Measurements from ENCODE around the gene RABL2A. TPM values are rescaled to one million over a fixed set of nuclear protein-coding genes. Genes with fewer than 3 reads are reported as not detected.
"Not testable (repeated sequence)": the region's sequence is repeated elsewhere in the genome, so short reads cannot be mapped to it uniquely, and the experiment has no call there.

RABL2A gene
- total RNA-seq, 1 experiment from 2014 or later, result 29.6 TPM

- intact Hi-C loops (cut with micrococcal nuclease; ENCODE audit: unreplicated experiment); BruUV-seq (replicated peaks); H3K27ac Mint-ChIP-seq (ENCODE audit: unreplicated experiment); H3K9me3 Mint-ChIP-seq (ENCODE audit: low read depth, unreplicated experiment); H3K27me3 Mint-ChIP-seq (ENCODE audit: unreplicated experiment); CTCF ChIA-PET; H3K4me1 Mint-ChIP-seq (ENCODE audit: low read depth, unreplicated experiment): not testable (repeated sequence)
- peak; percentile 42 for DNase-seq
- TF ChIP-seq, protein P1, sequence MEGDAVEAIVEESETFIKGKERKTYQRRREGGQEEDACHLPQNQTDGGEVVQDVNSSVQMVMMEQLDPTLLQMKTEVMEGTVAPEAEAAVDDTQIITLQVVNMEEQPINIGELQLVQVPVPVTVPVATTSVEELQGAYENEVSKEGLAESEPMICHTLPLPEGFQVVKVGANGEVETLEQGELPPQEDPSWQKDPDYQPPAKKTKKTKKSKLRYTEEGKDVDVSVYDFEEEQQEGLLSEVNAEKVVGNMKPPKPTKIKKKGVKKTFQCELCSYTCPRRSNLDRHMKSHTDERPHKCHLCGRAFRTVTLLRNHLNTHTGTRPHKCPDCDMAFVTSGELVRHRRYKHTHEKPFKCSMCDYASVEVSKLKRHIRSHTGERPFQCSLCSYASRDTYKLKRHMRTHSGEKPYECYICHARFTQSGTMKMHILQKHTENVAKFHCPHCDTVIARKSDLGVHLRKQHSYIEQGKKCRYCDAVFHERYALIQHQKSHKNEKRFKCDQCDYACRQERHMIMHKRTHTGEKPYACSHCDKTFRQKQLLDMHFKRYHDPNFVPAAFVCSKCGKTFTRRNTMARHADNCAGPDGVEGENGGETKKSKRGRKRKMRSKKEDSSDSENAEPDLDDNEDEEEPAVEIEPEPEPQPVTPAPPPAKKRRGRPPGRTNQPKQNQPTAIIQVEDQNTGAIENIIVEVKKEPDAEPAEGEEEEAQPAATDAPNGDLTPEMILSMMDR (IDR thresholded peaks at IDR 0.05; ENCODE audit: unreplicated experiment), result peak; percentile 62
- Mint-ChIP-seq H3K4me3 (ENCODE audit: low read depth, unreplicated experiment) (peak overlapping the region; percentile 19), H3K36me3 (ENCODE audit: insufficient read depth, unreplicated experiment) (peaks cover 13% of the 10 kb centered on the region)
Observed at GRCh38 chr2:113602040-113602769, 24.9 kb upstream of the RABL2A start.

- Mint-ChIP-seq H3K4me3 (ENCODE audit: low read depth, unreplicated experiment) (peak overlapping the region; percentile 95), H3K9me3 (ENCODE audit: low read depth, unreplicated experiment) (no peaks in the 10 kb centered on the region), H3K27ac (ENCODE audit: unreplicated experiment) (peak overlapping the region; percentile 68), H3K27me3 (ENCODE audit: unreplicated experiment) (no peaks in the 10 kb centered on the region), H3K4me1 (ENCODE audit: low read depth, unreplicated experiment) (peaks cover 7% of the 10 kb centered on the region), H3K36me3 (ENCODE audit: insufficient read depth, unreplicated experiment) (peaks cover 13% of the 10 kb centered on the region)
- TF ChIP-seq, protein P1 (IDR thresholded peaks at IDR 0.05; ENCODE audit: unreplicated experiment), result no peak
- no TSS peak for BruUV-seq (replicated peaks)
- no peak for DNase-seq
- CTCF ChIA-PET, result no interaction called here
- intact Hi-C loops (cut with micrococcal nuclease; ENCODE audit: unreplicated experiment), result no loop called here
Observed at GRCh38 chr2:113602869-113603466, 24.1 kb upstream of the RABL2A start.

DNA sequence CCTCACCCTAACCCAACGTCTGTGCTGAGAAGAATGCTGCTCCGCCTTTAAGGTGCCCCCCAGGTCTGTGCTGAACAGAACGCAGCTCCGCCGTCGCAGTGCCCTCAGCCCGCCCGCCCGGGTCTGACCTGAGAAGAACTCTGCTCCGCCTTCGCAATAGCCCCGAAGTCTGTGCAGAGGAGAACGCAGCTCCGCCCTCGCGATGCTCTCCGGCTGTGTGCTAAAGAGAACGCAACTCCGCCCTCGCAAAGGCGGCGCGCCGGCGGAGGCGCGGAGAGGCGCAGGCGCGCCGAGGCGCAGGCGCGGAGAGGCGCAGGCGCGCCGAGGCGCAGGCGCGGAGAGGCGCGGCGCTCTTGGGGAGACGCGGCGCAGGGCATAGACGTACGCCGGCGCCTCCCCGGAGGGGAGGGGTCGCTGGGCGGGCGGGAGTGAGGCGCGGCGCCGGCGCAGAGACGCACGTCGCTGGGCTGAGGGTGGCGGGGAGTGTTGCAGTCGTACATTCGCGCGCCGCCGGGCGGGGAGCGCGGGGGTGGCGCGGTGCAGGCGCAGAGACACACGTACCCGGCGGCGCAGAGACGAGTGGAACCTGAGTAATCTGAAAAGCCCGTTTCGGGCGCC lies 23.5 kb upstream of the RABL2A start:
- intact Hi-C loops (cut with micrococcal nuclease; ENCODE audit: unreplicated experiment), result not testable (repeated sequence)

DNA sequence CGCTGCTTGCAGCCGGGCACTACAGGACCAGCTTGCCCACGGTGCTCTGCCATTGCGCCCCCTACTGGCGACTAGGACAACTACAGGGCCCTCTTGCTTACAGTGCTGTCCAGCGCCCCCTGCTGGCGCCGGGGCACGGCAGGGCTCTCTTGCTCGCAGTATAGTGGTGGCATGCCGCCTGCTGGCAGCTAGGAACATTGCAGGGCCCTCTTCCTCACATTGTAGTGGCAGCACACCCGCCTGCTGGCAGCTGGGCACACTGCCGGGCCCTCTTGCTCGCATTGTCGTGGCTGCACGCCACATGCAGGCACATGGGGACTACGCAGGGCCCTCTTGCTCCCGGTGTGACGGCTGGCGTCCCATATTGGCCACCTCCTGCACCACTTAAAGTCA lies 23.0 kb upstream of the RABL2A start:
- H3K27ac Mint-ChIP-seq (ENCODE audit: unreplicated experiment), result peak overlapping the region; percentile 68
- H3K9me3 Mint-ChIP-seq (ENCODE audit: low read depth, unreplicated experiment); CTCF ChIA-PET; BruUV-seq (replicated peaks); H3K27me3 Mint-ChIP-seq (ENCODE audit: unreplicated experiment); intact Hi-C loops (cut with micrococcal nuclease; ENCODE audit: unreplicated experiment); H3K4me1 Mint-ChIP-seq (ENCODE audit: low read depth, unreplicated experiment): not testable (repeated sequence)
- H3K4me3 Mint-ChIP-seq (ENCODE audit: low read depth, unreplicated experiment), result peak overlapping the region; percentile 95
- peak; percentile 94 for DNase-seq
- H3K36me3 Mint-ChIP-seq (ENCODE audit: insufficient read depth, unreplicated experiment), result peaks cover 13% of the 10 kb centered on the region
- TF ChIP-seq, protein P1 (IDR thresholded peaks at IDR 0.05; ENCODE audit: unreplicated experiment), result peak; percentile 99

More for the DNA sequence above, 23.5 kb upstream of the RABL2A start:
- CTCF ChIA-PET; H3K27me3 Mint-ChIP-seq (ENCODE audit: unreplicated experiment); H3K9me3 Mint-ChIP-seq (ENCODE audit: low read depth, unreplicated experiment); H3K4me1 Mint-ChIP-seq (ENCODE audit: low read depth, unreplicated experiment); BruUV-seq (replicated peaks): not testable (repeated sequence)
- Mint-ChIP-seq H3K4me3 (ENCODE audit: low read depth, unreplicated experiment) (peak overlapping the region; percentile 95), H3K36me3 (ENCODE audit: insufficient read depth, unreplicated experiment) (peaks cover 13% of the 10 kb centered on the region), H3K27ac (ENCODE audit: unreplicated experiment) (peak overlapping the region; percentile 68)
- peak; percentile 86 for DNase-seq

DNA sequence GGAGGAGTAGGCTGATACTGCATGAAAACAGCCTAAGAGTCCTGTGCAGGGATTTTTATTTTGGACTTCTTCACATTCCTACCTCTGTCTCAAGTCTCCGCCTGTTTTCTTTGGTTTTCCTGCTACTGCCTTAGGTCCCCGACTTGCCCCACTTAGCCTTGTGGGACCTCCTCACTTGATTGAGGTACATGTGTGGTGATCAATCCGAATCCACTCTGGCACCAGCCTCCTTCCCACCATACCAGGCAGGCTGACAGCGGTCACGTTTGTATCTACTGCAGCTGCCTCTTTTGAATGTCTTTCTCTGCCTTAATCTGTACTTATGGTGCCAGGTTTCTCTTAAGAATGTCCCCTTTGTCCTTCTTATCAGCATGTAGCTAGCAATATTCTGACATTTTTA lies 22.4 kb upstream of the RABL2A start:
- H3K4me1 Mint-ChIP-seq (ENCODE audit: low read depth, unreplicated experiment); DNase-seq; H3K9me3 Mint-ChIP-seq (ENCODE audit: low read depth, unreplicated experiment); H3K27me3 Mint-ChIP-seq (ENCODE audit: unreplicated experiment); BruUV-seq (replicated peaks); intact Hi-C loops (cut with micrococcal nuclease; ENCODE audit: unreplicated experiment): not testable (repeated sequence)
- CTCF ChIA-PET, result interaction anchor here (0.7 kb wide), 1 partner anchor 1150 kb away, joined by 4 read pairs; no protein-coding TSS in a partner anchor
- peaks cover 13% of the 10 kb centered on the region for H3K36me3 Mint-ChIP-seq (ENCODE audit: insufficient read depth, unreplicated experiment)
- H3K27ac Mint-ChIP-seq (ENCODE audit: unreplicated experiment), result peak overlapping the region; percentile 68
- H3K4me3 Mint-ChIP-seq (ENCODE audit: low read depth, unreplicated experiment), result peak overlapping the region; percentile 95

DNA sequence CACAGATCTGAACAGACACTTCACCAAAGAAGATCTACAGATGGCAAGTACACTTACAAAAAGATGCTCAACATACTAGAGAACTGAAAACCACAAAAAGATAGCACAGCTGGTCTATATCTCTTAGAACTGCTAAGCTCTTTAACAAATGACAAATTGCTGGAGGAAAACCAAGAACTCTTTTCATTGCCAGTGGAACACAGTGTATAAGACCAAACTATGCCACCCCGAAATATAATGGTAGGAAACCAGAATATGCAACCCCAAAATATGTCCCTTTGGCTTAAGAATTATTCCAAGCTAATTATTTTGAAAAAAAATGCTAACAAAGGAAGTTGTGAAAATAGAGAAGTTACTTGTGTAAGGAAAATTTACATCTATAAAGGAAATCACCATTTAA lies 21.0 kb upstream of the RABL2A start:
- H3K4me3 Mint-ChIP-seq (ENCODE audit: low read depth, unreplicated experiment); BruUV-seq (replicated peaks); H3K9me3 Mint-ChIP-seq (ENCODE audit: low read depth, unreplicated experiment); H3K27ac Mint-ChIP-seq (ENCODE audit: unreplicated experiment); CTCF ChIA-PET; H3K4me1 Mint-ChIP-seq (ENCODE audit: low read depth, unreplicated experiment); H3K27me3 Mint-ChIP-seq (ENCODE audit: unreplicated experiment); intact Hi-C loops (cut with micrococcal nuclease; ENCODE audit: unreplicated experiment); DNase-seq: not testable (repeated sequence)
- H3K36me3 Mint-ChIP-seq (ENCODE audit: insufficient read depth, unreplicated experiment), result peaks cover 13% of the 10 kb centered on the region

- H3K4me3 Mint-ChIP-seq (ENCODE audit: low read depth, unreplicated experiment); BruUV-seq (replicated peaks); H3K36me3 Mint-ChIP-seq (ENCODE audit: insufficient read depth, unreplicated experiment); DNase-seq; H3K9me3 Mint-ChIP-seq (ENCODE audit: low read depth, unreplicated experiment); intact Hi-C loops (cut with micrococcal nuclease; ENCODE audit: unreplicated experiment); H3K27ac Mint-ChIP-seq (ENCODE audit: unreplicated experiment); H3K27me3 Mint-ChIP-seq (ENCODE audit: unreplicated experiment); CTCF ChIA-PET; H3K4me1 Mint-ChIP-seq (ENCODE audit: low read depth, unreplicated experiment): not testable (repeated sequence)
Observed at GRCh38 chr2:113609822-113610221, 17.2 kb upstream of the RABL2A start.
